Astrocyte (in vitro differentiated cells and primary cell): ENCODE data around the gene PRKD3. TPM values are rescaled to one million over a fixed set of nuclear protein-coding genes. Genes with fewer than 3 reads are reported as not detected.

Experiments used
- DNase-seq: peaks from one replicate; pipeline ENCODE4 v3.0.0-alpha.2; 2010; ENCODE audit warnings: low read depth
- FAIRE-seq: peaks from 2 replicates; lab custom pipeline; 2011; peaks lifted over from hg19 to GRCh38; lab: Jason Lieb, UNC
- H2AFZ ChIP-seq: 2 replicates; pipeline ENCODE4 v1.6.0; 2012; ENCODE audit warnings: low read depth, low read length, inconsistent platforms
- H3K27ac ChIP-seq: 2 replicates; pipeline ENCODE4 v1.5.1; 2011; ENCODE audit warnings: low read depth, low read length, inconsistent platforms
- H3K27me3 ChIP-seq: 2 replicates; pipeline ENCODE4 v1.6.0; 2011; ENCODE audit warnings: low read length, inconsistent platforms; ENCODE audit not compliant: insufficient read depth
- H3K36me3 ChIP-seq: 2 replicates; pipeline ENCODE4 v1.5.1; 2011; ENCODE audit warnings: low read length, inconsistent platforms; ENCODE audit not compliant: insufficient read depth
- H3K4me1 ChIP-seq: 2 replicates; pipeline ENCODE4 v1.5.1; 2011; ENCODE audit warnings: low read length, inconsistent platforms; ENCODE audit not compliant: insufficient read depth
- H3K4me2 ChIP-seq: 2 replicates; pipeline ENCODE4 v1.6.0; 2012; ENCODE audit warnings: low read length, inconsistent platforms
- H3K4me3 ChIP-seq: 2 replicates; pipeline ENCODE4 v1.5.1; 2011; ENCODE audit warnings: low read depth, mild to moderate bottlenecking, low read length, inconsistent platforms; ENCODE audit not compliant: insufficient read depth
- H3K79me2 ChIP-seq: 2 replicates; pipeline ENCODE4 v1.6.0; 2012; ENCODE audit warnings: mild to moderate bottlenecking, low read length, inconsistent platforms; ENCODE audit not compliant: insufficient read depth
- H3K9ac ChIP-seq: 2 replicates; pipeline ENCODE4 v1.6.0; 2012; ENCODE audit warnings: mild to moderate bottlenecking, low read length, inconsistent platforms
- H3K9me3 ChIP-seq: 2 replicates; pipeline ENCODE4 v1.5.1; 2012; ENCODE audit warnings: low read depth, mild to moderate bottlenecking, low read length, inconsistent platforms; ENCODE audit not compliant: insufficient read depth
- H4K20me1 ChIP-seq: 2 replicates; pipeline ENCODE4 v1.6.0; 2012; ENCODE audit warnings: low read length, inconsistent platforms; ENCODE audit not compliant: insufficient read depth
- H3K27ac Mint-ChIP-seq: one replicate; pipeline ENCODE4 v1.8.0; 2021; ENCODE audit warnings: mild to moderate bottlenecking, mixed read lengths; ENCODE audit not compliant: unreplicated experiment
- H3K27me3 Mint-ChIP-seq: one replicate; pipeline ENCODE4 v1.8.0; 2021; ENCODE audit warnings: low read depth, mixed read lengths; ENCODE audit not compliant: unreplicated experiment
- H3K36me3 Mint-ChIP-seq: one replicate; pipeline ENCODE4 v1.8.0; 2021; ENCODE audit warnings: low read depth, mixed read lengths; ENCODE audit not compliant: unreplicated experiment
- H3K4me1 Mint-ChIP-seq: one replicate; pipeline ENCODE4 v1.8.0; 2021; ENCODE audit warnings: low read depth, mixed read lengths; ENCODE audit not compliant: unreplicated experiment
- H3K4me3 Mint-ChIP-seq: one replicate; pipeline ENCODE4 v1.8.0; 2021; ENCODE audit warnings: mild to moderate bottlenecking, moderate library complexity, mixed read lengths; ENCODE audit not compliant: unreplicated experiment
- H3K9me3 Mint-ChIP-seq: one replicate; pipeline ENCODE4 v1.8.0; 2021; ENCODE audit warnings: mild to moderate bottlenecking, mixed read lengths; ENCODE audit not compliant: unreplicated experiment
- CTCF ChIP-seq: IDR thresholded peaks from 2 replicates; pipeline ENCODE4 v1.5.1; 2011; ENCODE audit warnings: low read depth, mild to moderate bottlenecking, inconsistent platforms, low read length, moderate library complexity; ENCODE audit not compliant: insufficient read depth
- EZH2 ChIP-seq: IDR thresholded peaks from 2 replicates; pipeline ENCODE4 v1.6.1; 2012; ENCODE audit warnings: mild to moderate bottlenecking, low read length, inconsistent platforms; ENCODE audit not compliant: insufficient read depth
- total RNA-seq: library from RNA; stranded (reverse); gene quantifications from 2 replicates; pipeline ENCODE4 v1.2.1, GENCODE V29; 2021

The PRKD3 gene
- total RNA-seq, 1 donor from 2014 or later, result 42.5 TPM

DNA sequence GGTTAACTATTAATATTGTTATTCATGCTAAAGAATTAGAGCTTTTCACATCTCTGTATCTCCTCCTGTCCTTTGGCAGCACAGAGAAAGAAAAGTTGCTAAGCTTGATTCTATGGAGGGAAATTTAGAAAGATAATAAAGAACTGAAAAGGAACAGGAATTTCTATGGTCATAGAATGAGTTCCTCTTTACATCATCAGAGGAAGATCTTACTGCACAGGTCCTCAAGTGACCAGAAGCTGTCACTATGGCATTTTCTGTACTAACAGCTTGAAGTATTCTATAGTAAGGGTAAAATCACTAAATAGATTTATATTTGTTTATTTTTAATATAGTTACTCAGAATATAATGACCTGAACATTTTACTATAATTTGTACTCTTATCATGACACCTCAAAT lies 6.0 kb upstream of the PRKD3 start:
- TF ChIP-seq EZH2, result no peak
- TF ChIP-seq CTCF, result no peak
- H3K4me1 Mint-ChIP-seq, result peaks cover 2% of the 10 kb centered on the region
- no peaks in the 10 kb centered on the region for H3K79me2 ChIP-seq
- no peak overlapping the region for H3K4me3 Mint-ChIP-seq
- no peak overlapping the region for H3K4me2 ChIP-seq
- no peaks in the 10 kb centered on the region for H3K9me3 ChIP-seq
- no peak overlapping the region for H3K27ac ChIP-seq
- H3K27ac Mint-ChIP-seq, result no peak overlapping the region
- no peaks in the 10 kb centered on the region for H3K4me1 ChIP-seq
- H3K4me3 ChIP-seq, result no peak overlapping the region
- H3K9ac ChIP-seq, result no peak overlapping the region
- no peak for DNase-seq
- no peaks in the 10 kb centered on the region for H4K20me1 ChIP-seq
- H3K27me3 ChIP-seq, result peaks cover 2% of the 10 kb centered on the region
- FAIRE-seq, result no peak
- peaks cover 12% of the 10 kb centered on the region for H3K27me3 Mint-ChIP-seq
- no peaks in the 10 kb centered on the region for H3K9me3 Mint-ChIP-seq
- H3K36me3 Mint-ChIP-seq, result no peaks in the 10 kb centered on the region
- no peaks in the 10 kb centered on the region for H3K36me3 ChIP-seq
- no peak overlapping the region for H2AFZ ChIP-seq

- peak overlapping the region; percentile 5 for H2AFZ ChIP-seq
- H3K4me2 ChIP-seq, result peak overlapping the region; percentile 32
- H3K27ac ChIP-seq, result no peak overlapping the region
Measured at GRCh38 chr2:37326866-37327634, 2.4 kb upstream of the PRKD3 start.

More at GRCh38 chr2:37326866-37327634, 2.4 kb upstream of the PRKD3 start:
- Histone ChIP-seq H3K9ac (no peak overlapping the region), H3K4me3 (no peak overlapping the region), H3K27me3 (no peaks in the 10 kb centered on the region), H4K20me1 (peaks cover 7% of the 10 kb centered on the region), H3K36me3 (no peaks in the 10 kb centered on the region), H3K4me1 (peaks cover 4% of the 10 kb centered on the region), H3K79me2 (peaks cover 22% of the 10 kb centered on the region), H3K9me3 (no peaks in the 10 kb centered on the region)
- Mint-ChIP-seq H3K27me3 (peaks cover 8% of the 10 kb centered on the region), H3K36me3 (no peaks in the 10 kb centered on the region), H3K4me1 (peaks cover 15% of the 10 kb centered on the region), H3K4me3 (no peak overlapping the region), H3K9me3 (no peaks in the 10 kb centered on the region), H3K27ac (no peak overlapping the region)
- FAIRE-seq (no peak), DNase-seq (no peak)
- TF ChIP-seq CTCF (no peak), EZH2 (no peak)
